ENCODE measurements around the gene SPPL2A.
"Not testable (repeated sequence)": the region's sequence is repeated elsewhere in the genome, so short reads cannot be mapped to it uniquely, and the experiment has no call there.

Gene SPPL2A

GRCh38 chr15:50773389-50773788 is 7.9 kb upstream of the SPPL2A start:
- no peak for DNase-seq (ENCODE audit: low read depth, low spot score)

GRCh38 chr15:50767332-50767861 is 1.9 kb upstream of the SPPL2A start:
- DNase-seq (ENCODE audit: low read depth, low spot score), result no peak

DNA sequence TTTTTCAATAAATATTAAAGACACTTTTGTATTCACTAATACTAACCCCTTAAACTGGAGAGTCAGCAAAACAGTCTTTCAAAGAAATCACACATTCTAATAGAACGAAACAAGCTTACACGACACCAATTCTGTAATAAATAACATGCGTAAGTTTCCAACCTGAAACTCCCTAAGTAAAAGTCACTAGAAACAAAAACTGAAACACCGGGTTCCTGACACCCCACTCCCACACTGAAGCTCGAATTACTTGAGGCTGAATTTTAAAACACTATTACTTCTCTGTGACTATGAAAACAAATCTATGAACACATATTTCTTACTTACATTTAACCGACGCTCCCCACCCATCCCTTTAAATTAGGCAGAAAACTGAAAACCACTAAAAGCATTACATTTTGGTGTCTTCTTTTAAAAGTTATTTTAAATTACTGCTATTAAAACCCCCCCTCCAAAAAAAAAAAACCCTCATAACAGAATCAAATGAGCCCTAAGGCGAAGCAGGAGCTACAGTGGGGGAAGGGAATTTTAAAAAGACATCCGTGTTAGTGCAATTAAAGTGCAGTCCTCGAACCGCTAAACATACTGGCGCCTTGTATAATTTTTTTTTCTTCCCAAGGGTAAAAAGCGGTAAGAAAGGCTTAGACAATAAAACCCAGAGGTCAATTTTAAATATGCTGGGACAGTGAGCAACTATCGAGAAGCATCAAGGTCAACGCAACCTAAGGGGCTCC is 878 bp downstream of the SPPL2A start:
- DNase-seq (ENCODE audit: low read depth, low spot score), result no peak

DNA sequence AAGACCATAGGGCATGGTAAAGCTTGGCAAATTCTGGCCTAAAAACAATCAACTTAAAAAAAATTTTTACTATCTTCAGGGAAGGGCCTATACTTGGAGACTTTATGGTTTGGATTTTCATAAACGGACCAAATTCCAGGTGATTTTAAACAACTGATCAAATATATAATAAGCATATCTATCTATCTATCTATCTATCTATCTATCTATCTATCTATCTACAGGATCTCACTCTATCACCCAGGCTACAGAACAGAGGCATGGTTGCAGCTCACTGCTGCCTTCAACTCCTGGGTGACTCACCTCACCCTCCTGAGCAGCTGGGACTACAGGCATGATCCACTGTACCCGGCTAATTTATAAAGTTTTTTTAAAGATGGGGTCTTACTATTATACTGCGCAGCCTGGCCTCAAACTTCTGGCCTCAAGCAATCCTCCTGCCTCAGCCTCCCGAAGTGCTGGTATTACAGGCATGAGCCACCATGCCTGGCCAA is 6.7 kb downstream of the SPPL2A start:
- DNase-seq (ENCODE audit: low read depth, low spot score), result no peak

- no peak for DNase-seq (ENCODE audit: low read depth, low spot score)
These were observed 12.0 kb downstream of the SPPL2A start for GRCh38 chr15:50753463-50753862.

GRCh38 chr15:50751394-50751793 is 14.1 kb downstream of the SPPL2A start:
- DNase-seq (ENCODE audit: low read depth, low spot score), result no peak

DNA sequence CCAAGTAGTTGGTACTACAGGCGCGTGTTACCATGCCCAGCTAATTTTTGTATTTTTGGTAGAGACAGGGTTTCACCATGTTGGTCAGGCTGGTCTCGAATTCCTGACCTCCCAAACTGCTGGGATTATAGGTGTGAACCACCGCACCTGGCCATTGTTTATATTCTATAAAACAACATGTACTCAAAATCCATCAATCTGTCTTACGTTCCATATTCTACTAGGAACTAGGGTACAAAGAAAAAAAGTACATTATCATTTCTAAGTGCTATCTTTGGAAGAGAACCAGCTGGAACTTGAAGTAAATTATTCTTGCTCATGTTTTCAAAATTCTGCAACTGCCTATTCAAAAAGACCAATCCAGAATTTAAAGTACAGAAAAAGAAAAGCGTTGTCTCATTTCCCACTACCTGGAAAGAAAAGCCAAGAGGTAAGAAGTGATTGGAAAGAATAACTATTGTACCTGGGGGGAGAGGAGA is 15.2 kb downstream of the SPPL2A start:
- no peak for DNase-seq (ENCODE audit: low read depth, low spot score)

GRCh38 chr15:50747523-50747922 is 18.0 kb downstream of the SPPL2A start:
- DNase-seq (ENCODE audit: low read depth, low spot score), result no peak

- no peak for DNase-seq (ENCODE audit: low read depth, low spot score)
These were observed 20.9 kb downstream of the SPPL2A start for GRCh38 chr15:50744601-50745000.

GRCh38 chr15:50740955-50741354 is 24.6 kb downstream of the SPPL2A start:
- no peak for DNase-seq (ENCODE audit: low read depth, low spot score)

GRCh38 chr15:50736823-50737222 is 28.7 kb downstream of the SPPL2A start:
- no peak for DNase-seq (ENCODE audit: low read depth, low spot score)

- no peak for DNase-seq (ENCODE audit: low read depth, low spot score)
These were observed 30.4 kb downstream of the SPPL2A start for GRCh38 chr15:50735156-50735555.

DNA sequence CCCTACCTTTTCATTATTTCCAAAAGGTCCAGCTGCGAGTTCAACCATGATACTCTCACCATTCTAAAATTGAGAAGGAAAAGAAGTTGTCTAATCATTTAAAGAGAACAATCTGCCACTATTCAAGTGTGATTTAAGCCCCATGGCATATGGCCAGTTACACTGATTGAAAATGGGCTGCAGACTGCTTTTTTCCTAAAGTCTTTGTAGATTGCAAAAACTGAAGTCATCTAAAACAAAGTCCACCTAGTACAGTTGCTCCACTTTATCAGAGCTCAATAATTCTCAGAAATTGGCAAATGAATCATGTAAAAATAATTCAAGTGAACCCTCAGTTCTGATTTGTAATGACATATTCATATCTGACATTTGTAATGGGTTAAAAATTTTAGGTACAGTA is 39.2 kb downstream of the SPPL2A start:
- DNase-seq (ENCODE audit: low read depth, low spot score), result no peak

DNA sequence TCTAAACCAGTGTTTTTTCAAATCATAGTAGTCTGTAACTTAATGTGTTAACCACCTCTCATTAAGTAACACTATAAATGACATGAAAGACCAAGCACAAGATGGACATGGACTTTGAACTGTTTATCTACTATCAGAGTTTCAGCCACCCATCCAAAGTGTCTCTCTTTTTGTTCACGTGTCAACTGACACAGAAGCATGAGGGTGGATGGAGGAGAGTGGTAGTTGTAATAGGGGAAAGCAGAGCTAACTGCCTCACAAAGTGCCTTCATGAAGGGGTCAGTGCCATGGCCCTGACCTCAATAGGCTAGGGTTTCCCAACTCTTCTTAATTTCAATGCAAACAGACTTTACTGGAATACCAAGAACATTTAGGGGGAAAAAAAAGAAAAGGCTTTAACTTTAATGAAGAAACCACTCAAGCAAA is 46.8 kb downstream of the SPPL2A start:
- no peak for DNase-seq (ENCODE audit: low read depth, low spot score)

DNA sequence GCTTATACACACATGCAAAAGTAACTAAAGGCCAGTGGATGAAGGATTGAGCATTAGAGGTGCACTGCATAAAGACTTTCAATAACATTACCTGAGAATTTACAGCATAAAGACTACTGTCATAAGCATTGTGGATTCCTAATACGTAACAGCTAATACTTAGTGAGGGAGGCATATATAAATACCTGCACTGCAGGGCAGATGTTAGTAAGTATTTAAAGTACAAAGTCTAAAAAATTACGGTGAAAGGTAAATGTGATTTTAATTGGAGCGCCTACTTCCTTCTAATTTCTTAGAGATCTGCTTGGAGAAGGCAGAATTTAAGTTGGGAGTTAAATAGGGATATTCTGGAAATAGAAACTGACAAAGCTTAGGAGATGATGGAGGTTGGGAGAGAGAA is 53.5 kb downstream of the SPPL2A start:
- no peak for DNase-seq (ENCODE audit: low read depth, low spot score)

GRCh38 chr15:50710585-50710984 is 54.9 kb downstream of the SPPL2A start:
- DNase-seq (ENCODE audit: low read depth, low spot score), result no peak

DNA sequence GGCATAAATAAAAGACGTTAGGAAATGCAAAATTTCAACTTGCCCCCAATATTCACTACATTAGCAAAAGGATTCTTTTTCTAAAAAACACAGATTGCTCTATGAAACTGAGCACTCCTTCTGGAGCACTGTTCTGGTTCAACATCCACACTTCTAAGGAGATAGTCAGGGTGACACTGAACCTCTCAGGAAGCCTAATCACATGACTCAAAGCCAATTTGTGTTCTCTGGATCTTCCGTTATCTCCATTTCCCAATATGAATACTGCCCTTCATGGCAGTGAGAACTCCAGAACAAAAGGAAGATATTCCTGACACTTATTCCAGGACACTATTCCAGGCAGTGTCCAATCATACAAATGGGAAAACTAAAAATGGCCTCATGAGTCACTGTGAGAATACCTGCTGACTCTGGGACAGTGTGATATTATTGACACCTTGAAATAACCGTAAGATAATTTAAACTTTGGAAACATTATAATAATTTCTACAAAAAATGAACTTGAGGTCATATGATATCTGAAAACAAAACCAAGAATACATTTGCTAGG is 57.6 kb downstream of the SPPL2A start:
- DNase-seq (ENCODE audit: low read depth, low spot score), result no peak

GRCh38 chr15:50702762-50703334 is 62.7 kb downstream of the SPPL2A start:
- no peak for DNase-seq (ENCODE audit: low read depth, low spot score)

DNA sequence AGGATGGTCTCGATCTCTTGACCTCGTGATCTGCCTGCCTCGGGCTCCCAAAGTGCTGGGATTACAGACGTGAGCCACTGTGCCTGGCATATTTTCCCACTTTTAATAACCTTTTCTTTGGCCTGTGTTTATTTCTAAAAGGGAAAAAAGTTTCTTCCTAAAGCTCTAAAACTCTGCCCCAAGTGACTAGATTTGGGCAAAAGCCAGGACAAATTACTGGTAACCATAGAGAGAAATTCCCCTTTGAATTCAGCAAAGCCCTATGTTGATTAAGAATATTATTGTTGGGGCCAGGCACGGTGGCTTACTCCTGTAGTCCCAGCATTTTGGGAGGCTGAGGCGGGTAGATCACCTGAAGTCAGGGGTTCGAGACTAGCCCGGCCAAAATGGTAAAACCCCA is 67.4 kb downstream of the SPPL2A start:
- no peak for DNase-seq (ENCODE audit: low read depth, low spot score)

- DNase-seq (ENCODE audit: low read depth, low spot score), result no peak
These were observed 68.3 kb downstream of the SPPL2A start for GRCh38 chr15:50697109-50697797.

DNA sequence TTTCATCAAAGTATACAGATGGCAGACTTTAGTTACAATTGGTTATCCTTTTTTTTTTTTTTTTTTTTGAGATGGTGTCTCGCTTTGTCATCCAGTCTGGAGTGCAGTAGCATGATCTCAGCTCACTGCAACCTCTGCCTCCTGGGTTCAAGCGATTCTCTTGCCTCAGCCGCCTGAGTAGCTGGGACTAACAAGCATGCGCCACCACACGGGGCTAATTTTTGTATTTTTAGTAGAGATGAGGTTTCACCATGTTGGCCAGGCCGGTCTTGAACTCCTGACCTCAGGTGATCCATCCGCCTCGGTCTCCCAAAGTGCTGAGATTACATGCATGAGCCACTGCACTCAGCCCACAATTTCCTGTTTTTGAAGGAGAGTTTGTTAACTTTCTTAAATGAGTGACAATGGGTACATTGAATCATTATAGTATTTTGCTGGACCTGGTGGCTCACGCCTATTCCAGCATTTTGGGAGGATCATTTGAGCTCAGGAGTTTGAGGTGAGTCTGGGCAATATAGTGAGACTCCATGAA is 70.8 kb downstream of the SPPL2A start:
- not testable (repeated sequence) for DNase-seq (ENCODE audit: low read depth, low spot score)
